ENCODE data around the gene ABHD17C. TPM values are rescaled to one million over a fixed set of nuclear protein-coding genes. Genes with fewer than 3 reads are reported as not detected.

Gene ABHD17C
- total RNA-seq, 2 experiments from 2014 or later = 6.5 to 7.3 TPM

DNA sequence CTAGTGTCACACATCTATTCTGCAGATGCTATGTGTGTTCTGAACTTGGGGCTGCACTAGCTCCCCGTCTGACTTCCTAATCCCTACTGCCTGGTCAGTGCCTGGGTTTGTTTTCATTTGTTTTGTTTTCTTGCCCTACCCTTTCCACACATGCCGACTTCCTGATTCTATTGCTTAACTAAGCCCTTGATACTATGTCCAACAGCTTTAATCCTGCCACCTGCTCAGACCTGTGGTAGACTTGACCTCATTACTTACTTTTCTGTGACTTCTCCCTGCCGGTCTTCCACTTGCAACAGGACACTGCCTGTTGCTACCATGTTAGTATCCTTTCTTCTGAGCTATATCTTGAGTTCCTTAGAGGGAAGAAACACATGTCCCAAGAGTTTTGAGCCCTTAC, 44.8 kb downstream of the ABHD17C start:
- Mint-ChIP-seq H3K36me3 (ENCODE audit: low read depth) (no peaks in the 10 kb centered on the region), H3K4me1 (ENCODE audit: low read depth) (no peaks in the 10 kb centered on the region), H3K27me3 (ENCODE audit: low read depth) (no peaks in the 10 kb centered on the region), H3K9me3 (no peaks in the 10 kb centered on the region), H3K4me3 (no peak overlapping the region), H3K27ac (no peak overlapping the region)
- CTCF ChIA-PET = no interaction called here
- intact Hi-C loops (cut with micrococcal nuclease) = no loop called here
- DNase-seq = no peak

DNA sequence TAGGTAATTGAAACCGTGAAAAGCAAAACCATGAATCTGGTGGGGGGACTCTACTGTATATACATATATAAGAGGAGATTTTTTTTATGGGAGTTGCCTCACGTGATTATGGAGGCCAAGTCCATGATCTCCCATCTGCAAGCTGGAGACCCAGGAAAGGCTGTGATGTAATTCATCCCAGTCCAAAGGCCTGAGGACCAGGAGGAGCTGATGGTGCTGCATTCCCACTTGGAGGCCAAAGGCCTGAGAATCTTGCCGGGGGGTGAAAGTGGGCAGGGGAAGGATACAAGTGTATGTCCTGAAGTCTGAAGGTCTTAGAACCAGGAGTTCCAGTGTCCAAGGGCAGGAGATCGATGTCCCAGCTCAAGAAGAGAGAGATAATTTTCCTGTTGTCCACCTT, 47.0 kb downstream of the ABHD17C start:
- CTCF ChIA-PET = no interaction called here
- Mint-ChIP-seq H3K9me3 (peaks cover 6% of the 10 kb centered on the region), H3K36me3 (ENCODE audit: low read depth) (peaks cover 1% of the 10 kb centered on the region), H3K27me3 (ENCODE audit: low read depth) (no peaks in the 10 kb centered on the region), H3K4me1 (ENCODE audit: low read depth) (no peaks in the 10 kb centered on the region), H3K4me3 (no peak overlapping the region), H3K27ac (no peak overlapping the region)
- DNase-seq = no peak
- intact Hi-C loops (cut with micrococcal nuclease) = no loop called here

DNA sequence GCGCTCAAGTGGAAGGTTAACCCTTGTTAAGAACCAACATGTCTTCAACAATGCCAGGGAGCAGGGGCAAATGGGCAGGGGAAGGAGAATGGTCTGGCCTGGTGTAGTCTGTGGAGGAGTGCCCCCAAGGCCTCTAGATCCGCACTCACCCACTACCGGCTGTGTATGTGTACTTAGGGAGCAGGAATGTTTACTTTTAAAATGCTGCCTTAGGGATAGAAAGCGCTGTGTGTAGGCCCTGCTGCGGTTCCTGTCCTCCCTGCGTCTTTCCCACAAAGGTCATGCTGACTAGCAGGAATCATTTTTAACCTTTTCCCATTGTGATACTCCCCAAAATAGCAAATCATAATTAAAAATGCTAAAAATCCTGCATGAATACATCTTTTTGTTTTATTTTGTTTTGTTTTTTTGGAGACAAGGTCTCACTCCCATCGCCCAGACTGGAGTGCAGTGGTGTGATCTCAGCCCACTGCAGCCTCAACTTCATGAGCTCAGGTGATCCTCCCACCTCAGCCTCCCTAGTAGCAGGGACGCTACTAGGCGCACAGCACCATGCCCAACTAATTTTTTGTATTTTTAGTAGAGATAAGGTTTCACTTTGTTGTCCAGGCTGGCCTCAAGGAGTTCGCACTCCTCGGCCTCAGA, 48.2 kb downstream of the ABHD17C start:
- CTCF ChIA-PET = no interaction called here
- intact Hi-C loops (cut with micrococcal nuclease) = no loop called here
- no peaks in the 10 kb centered on the region for H3K27me3 Mint-ChIP-seq (ENCODE audit: low read depth)
- peaks cover 6% of the 10 kb centered on the region for H3K9me3 Mint-ChIP-seq
- no peak for DNase-seq
- no peak overlapping the region for H3K27ac Mint-ChIP-seq
- H3K36me3 Mint-ChIP-seq (ENCODE audit: low read depth) = peaks cover 1% of the 10 kb centered on the region
- H3K4me1 Mint-ChIP-seq (ENCODE audit: low read depth) = no peaks in the 10 kb centered on the region
- no peak overlapping the region for H3K4me3 Mint-ChIP-seq

DNA sequence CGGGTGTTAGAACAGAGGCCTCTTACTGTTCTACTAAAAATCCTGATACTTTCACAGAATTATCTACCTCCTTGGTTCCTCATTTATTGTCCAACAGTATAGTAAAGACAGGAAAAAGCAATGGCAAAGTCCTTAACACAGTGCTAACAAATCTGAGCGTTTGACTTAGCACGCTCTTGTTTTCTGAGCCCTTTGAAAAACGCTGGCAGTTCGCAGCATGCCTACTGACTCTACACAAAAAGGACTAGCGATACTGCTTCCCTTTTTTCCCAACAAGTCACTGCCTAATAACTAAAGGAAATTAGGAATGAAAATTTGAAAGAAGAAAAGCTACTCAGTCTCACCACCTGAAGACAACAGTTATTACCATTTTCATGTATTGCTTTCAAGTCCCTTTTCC, 49.3 kb downstream of the ABHD17C start:
- CTCF ChIA-PET = no interaction called here
- intact Hi-C loops (cut with micrococcal nuclease) = no loop called here
- H3K36me3 Mint-ChIP-seq (ENCODE audit: low read depth) = peaks cover 1% of the 10 kb centered on the region

DNA sequence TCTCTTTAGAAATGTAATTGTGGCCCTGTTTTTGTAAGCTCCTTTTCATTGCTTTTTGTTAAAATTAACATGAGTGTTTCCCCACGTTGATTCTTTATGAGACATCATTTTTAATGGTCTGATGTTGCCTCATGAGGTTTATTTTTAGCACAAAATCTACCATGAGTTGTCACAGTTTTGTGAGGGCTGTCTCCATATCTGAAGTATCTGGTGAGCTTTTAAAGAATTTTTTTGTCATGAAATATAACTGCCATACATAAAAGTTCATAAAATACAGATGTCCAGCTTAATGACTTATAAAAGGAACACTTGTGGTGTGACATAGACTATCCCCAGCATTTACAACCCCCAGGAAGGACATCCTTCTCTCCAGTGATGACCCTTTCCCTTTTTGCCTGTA, 49.7 kb downstream of the ABHD17C start:
- no peaks in the 10 kb centered on the region for H3K4me1 Mint-ChIP-seq (ENCODE audit: low read depth)
- CTCF ChIA-PET = interaction anchor here (0.6 kb wide), 1 partner anchor 119 kb away, joined by 5 read pairs; no protein-coding TSS in a partner anchor
- peaks cover 6% of the 10 kb centered on the region for H3K9me3 Mint-ChIP-seq
- no peak overlapping the region for H3K27ac Mint-ChIP-seq
- intact Hi-C loops (cut with micrococcal nuclease) = no loop called here
- peaks cover 2% of the 10 kb centered on the region for H3K36me3 Mint-ChIP-seq (ENCODE audit: low read depth)
- DNase-seq = no peak
- H3K27me3 Mint-ChIP-seq (ENCODE audit: low read depth) = no peaks in the 10 kb centered on the region
- no peak overlapping the region for H3K4me3 Mint-ChIP-seq

More for the DNA sequence above, 49.3 kb downstream of the ABHD17C start:
- Mint-ChIP-seq H3K9me3 (peaks cover 6% of the 10 kb centered on the region), H3K4me1 (ENCODE audit: low read depth) (no peaks in the 10 kb centered on the region), H3K27me3 (ENCODE audit: low read depth) (no peaks in the 10 kb centered on the region), H3K4me3 (no peak overlapping the region), H3K27ac (no peak overlapping the region)
- DNase-seq = no peak

DNA sequence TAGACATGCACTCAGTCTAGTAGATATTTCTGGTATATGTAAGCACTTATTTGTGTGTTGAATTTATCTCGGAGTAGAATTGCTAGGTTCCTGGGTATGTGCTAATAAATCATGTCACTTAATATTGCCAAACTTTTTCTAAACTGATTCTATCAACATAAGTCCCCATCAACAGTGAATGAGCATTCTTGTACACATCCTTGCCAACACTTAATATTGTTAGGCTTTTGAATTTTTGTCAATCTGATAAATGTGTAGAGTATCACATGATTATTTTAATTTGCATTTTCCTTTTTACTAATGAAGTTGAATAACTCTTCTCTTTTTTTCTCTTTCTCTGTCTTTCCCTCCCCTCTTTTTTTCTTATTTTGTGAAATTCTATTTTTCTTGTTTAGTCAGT, 50.8 kb downstream of the ABHD17C start:
- Mint-ChIP-seq H3K27ac (no peak overlapping the region), H3K4me3 (no peak overlapping the region), H3K4me1 (ENCODE audit: low read depth) (no peaks in the 10 kb centered on the region), H3K27me3 (ENCODE audit: low read depth) (no peaks in the 10 kb centered on the region), H3K36me3 (ENCODE audit: low read depth) (peaks cover 10% of the 10 kb centered on the region), H3K9me3 (peaks cover 6% of the 10 kb centered on the region)
- CTCF ChIA-PET = no interaction called here
- DNase-seq = no peak
- intact Hi-C loops (cut with micrococcal nuclease) = no loop called here

DNA sequence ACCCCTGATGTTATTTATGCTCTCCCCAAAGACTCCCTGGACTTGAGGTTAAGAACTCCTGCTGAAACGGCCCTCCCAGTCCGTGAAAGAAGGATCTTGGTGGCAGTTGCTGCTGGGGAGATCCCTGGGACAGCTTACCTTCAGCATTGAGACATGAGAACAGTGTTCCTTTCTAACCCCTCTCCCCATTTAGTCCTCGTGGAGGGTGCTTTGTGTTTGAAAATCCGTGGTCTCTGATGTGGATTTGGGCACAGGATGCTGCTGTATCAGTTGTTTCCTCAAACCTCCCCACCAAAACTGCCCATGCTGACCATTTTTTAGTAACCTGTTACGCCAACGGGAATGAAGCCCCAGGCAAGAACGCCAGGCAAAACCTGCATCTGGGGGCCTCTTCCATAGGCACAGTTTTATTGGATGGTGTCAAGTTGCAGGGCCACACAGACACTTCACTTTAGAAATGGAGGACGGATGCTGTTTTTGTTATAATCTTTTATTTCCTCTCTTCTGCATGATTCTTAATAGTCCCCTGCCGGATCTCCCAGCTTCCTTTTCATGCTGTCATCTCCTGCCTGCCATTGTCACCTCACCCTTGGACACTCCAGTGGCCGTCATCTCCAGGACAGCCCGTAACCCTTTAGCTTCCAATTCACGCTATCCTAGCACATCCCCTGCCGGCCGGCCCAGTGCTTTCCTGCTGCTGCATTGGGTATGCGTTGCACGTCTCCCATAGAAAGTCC, 52.4 kb downstream of the ABHD17C start:
- Mint-ChIP-seq H3K27me3 (ENCODE audit: low read depth) (no peaks in the 10 kb centered on the region), H3K36me3 (ENCODE audit: low read depth) (peaks cover 13% of the 10 kb centered on the region), H3K27ac (no peak overlapping the region), H3K4me1 (ENCODE audit: low read depth) (no peaks in the 10 kb centered on the region), H3K4me3 (no peak overlapping the region), H3K9me3 (peaks cover 6% of the 10 kb centered on the region)
- CTCF ChIA-PET = no interaction called here
- intact Hi-C loops (cut with micrococcal nuclease) = no loop called here
- DNase-seq = no peak

DNA sequence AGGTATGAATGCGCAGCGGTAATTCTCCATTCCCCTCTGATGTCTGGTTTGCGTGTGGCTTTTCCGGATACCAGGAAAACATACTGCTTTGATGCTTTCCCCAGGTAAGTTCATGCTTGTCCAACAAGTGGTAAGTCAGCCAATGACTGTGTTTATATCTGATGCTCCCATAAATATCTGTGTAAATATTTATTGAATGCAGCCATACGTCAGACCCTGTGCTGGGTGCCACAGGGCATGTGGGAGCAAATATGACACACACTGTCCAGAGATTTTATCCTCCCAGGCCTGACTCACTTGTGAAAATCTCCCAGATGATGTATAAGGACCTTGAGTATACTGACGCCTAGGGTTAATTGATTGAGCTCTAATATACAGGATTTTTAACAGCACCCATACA, 54.5 kb downstream of the ABHD17C start:
- no peaks in the 10 kb centered on the region for H3K4me1 Mint-ChIP-seq (ENCODE audit: low read depth)
- peaks cover 6% of the 10 kb centered on the region for H3K9me3 Mint-ChIP-seq
- CTCF ChIA-PET = no interaction called here
- intact Hi-C loops (cut with micrococcal nuclease) = no loop called here
- no peak overlapping the region for H3K4me3 Mint-ChIP-seq
- H3K27ac Mint-ChIP-seq = no peak overlapping the region
- H3K27me3 Mint-ChIP-seq (ENCODE audit: low read depth) = no peaks in the 10 kb centered on the region
- DNase-seq = no peak
- H3K36me3 Mint-ChIP-seq (ENCODE audit: low read depth) = peaks cover 16% of the 10 kb centered on the region

DNA sequence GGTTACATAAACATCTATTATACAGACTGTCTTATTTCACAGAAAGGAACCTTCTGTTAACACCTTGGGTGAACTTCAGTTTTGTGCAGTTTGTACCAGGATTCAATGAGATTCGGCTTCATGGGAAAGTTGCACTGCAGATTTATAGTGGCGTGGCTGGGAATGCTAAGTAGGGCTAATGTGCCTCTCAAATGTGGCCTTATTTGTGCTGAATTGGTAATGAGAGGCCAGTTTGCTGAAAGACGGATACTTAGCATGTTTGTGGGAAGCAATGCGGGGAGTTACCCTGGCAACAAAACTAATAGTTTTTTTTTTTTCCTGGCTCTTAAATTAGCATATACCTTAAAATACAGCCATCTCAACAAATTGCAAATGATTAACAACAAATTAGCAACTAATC, 55.5 kb downstream of the ABHD17C start:
- Mint-ChIP-seq H3K4me3 (no peak overlapping the region), H3K36me3 (ENCODE audit: low read depth) (peaks cover 16% of the 10 kb centered on the region), H3K27ac (no peak overlapping the region), H3K27me3 (ENCODE audit: low read depth) (no peaks in the 10 kb centered on the region), H3K9me3 (peaks cover 6% of the 10 kb centered on the region), H3K4me1 (ENCODE audit: low read depth) (no peaks in the 10 kb centered on the region)
- CTCF ChIA-PET = no interaction called here
- DNase-seq = no peak
- intact Hi-C loops (cut with micrococcal nuclease) = no loop called here

DNA sequence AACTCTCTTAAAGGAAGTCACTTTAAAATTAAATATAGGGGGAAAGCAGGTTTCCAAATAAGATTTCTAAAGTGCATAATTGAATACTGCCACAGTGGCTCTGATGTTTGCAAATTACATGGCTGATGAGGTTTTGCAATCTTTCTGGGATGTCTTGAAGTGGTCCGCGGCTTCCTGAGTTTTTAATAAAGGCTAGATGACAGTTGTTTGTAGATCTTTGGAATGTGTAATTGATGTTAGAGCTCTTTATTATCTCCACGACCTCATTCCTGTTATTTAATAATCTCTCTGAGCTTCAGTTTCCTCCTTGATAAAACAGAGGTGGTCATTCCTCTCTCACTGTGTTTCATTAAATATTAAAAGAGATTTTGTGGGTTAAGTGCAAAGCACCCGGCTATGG, 57.1 kb downstream of the ABHD17C start:
- H3K9me3 Mint-ChIP-seq = no peaks in the 10 kb centered on the region
- CTCF ChIA-PET = interaction anchor here (0.7 kb wide), 2 partner anchors 294 to 296 kb away, joined by 3 read pairs; no protein-coding TSS in a partner anchor
- no peaks in the 10 kb centered on the region for H3K4me1 Mint-ChIP-seq (ENCODE audit: low read depth)
- H3K4me3 Mint-ChIP-seq = no peak overlapping the region
- intact Hi-C loops (cut with micrococcal nuclease) = no loop called here
- no peaks in the 10 kb centered on the region for H3K27me3 Mint-ChIP-seq (ENCODE audit: low read depth)
- H3K27ac Mint-ChIP-seq = no peak overlapping the region
- no peak for DNase-seq
- peaks cover 16% of the 10 kb centered on the region for H3K36me3 Mint-ChIP-seq (ENCODE audit: low read depth)

DNA sequence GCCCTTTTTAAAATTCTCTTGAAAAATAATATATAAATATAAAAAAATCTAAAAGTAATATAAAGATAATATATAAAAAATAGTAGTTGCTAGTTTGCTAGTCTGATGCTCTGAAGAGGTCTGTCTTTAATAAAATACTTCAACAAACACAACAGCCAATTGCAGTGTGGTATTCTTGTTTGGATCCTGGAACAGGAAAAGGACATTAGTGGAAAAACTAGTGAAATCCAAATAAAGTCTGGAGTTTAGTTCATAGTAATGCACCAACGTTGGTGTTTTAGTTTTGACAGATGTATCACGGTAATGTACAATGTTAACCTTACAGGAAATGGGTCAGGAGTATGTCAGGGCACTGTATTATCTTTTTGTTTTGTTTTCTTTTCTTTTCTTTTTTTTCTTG, 58.1 kb downstream of the ABHD17C start:
- H3K27ac Mint-ChIP-seq = no peak overlapping the region
- intact Hi-C loops (cut with micrococcal nuclease) = no loop called here
- CTCF ChIA-PET = no interaction called here
- DNase-seq = no peak
- peaks cover 16% of the 10 kb centered on the region for H3K36me3 Mint-ChIP-seq (ENCODE audit: low read depth)
- H3K4me1 Mint-ChIP-seq (ENCODE audit: low read depth) = no peaks in the 10 kb centered on the region
- no peaks in the 10 kb centered on the region for H3K27me3 Mint-ChIP-seq (ENCODE audit: low read depth)
- H3K9me3 Mint-ChIP-seq = no peaks in the 10 kb centered on the region
- H3K4me3 Mint-ChIP-seq = no peak overlapping the region

DNA sequence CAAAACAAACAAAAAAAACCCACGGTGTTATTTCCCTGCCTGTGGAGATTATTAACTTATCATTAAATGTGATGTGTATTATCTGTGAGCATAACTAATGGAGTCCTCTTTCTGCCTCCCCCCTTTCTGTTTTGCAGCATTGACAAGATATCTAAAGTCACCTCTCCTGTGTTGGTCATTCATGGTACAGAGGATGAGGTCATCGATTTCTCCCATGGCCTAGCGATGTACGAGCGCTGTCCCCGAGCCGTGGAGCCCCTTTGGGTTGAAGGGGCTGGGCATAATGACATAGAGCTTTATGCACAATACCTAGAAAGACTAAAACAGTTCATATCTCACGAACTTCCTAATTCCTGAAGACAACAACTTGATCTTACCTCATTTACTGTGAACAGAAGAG, 58.9 kb downstream of the ABHD17C start:
- Mint-ChIP-seq H3K4me1 (ENCODE audit: low read depth) (no peaks in the 10 kb centered on the region), H3K27ac (no peak overlapping the region), H3K36me3 (ENCODE audit: low read depth) (peaks cover 16% of the 10 kb centered on the region), H3K4me3 (no peak overlapping the region), H3K9me3 (no peaks in the 10 kb centered on the region), H3K27me3 (ENCODE audit: low read depth) (no peaks in the 10 kb centered on the region)
- CTCF ChIA-PET = interaction anchor here (1.2 kb wide), 1 partner anchor 22 kb away, joined by 4 read pairs; no protein-coding TSS in a partner anchor
- intact Hi-C loops (cut with micrococcal nuclease) = no loop called here
- no peak for DNase-seq

DNA sequence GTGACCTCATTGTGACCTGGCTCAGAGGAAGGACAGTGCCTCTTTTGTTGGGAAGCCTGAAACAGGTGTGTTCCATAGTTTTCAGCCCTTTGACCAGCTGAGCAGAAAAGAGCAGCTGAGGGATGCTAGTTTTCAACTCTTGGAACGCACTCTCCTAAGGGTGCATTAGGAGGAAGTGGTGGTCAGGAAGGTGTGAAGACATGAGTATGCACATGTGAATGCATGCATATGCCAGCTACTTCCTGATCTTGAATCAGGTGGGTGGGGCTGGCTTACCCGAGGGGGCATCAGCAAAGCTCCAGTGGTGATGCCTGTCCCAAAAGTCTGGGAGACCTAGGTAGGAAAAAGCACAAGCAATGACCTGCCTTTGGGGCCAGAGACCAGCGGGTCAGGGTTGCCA, 60.8 kb downstream of the ABHD17C start:
- intact Hi-C loops (cut with micrococcal nuclease) = no loop called here

More for the DNA sequence above, 60.8 kb downstream of the ABHD17C start:
- no peaks in the 10 kb centered on the region for H3K27me3 Mint-ChIP-seq (ENCODE audit: low read depth)
- no peaks in the 10 kb centered on the region for H3K4me1 Mint-ChIP-seq (ENCODE audit: low read depth)
- DNase-seq = no peak
- H3K9me3 Mint-ChIP-seq = no peaks in the 10 kb centered on the region
- H3K27ac Mint-ChIP-seq = no peak overlapping the region
- H3K4me3 Mint-ChIP-seq = no peak overlapping the region
- CTCF ChIA-PET = no interaction called here
- peaks cover 8% of the 10 kb centered on the region for H3K36me3 Mint-ChIP-seq (ENCODE audit: low read depth)
